ENCODE results near the gene CDRT4.
"Not testable (repeated sequence)": the region's sequence is repeated elsewhere in the genome, so short reads cannot be mapped to it uniquely, and the experiment has no call there.

The CDRT4 gene

GRCh38 chr17:15467592-15467991 is at the start of gene CDRT4:
CDRT4 (minus strand) TSS chr17:15467621; CDS start chr17:15440238, 27,383 bp downstream.
- no peak for DNase-seq

- DNase-seq: no peak
These were observed 48.7 kb upstream of the CDRT4 start for GRCh38 chr17:15516150-15516549.

- no peak for DNase-seq
These were observed 47.0 kb upstream of the CDRT4 start for GRCh38 chr17:15514469-15514868.

- DNase-seq: no peak
These were observed 46.5 kb upstream of the CDRT4 start for GRCh38 chr17:15513856-15514459.

- no peak for DNase-seq
These were observed 45.8 kb upstream of the CDRT4 start for GRCh38 chr17:15513058-15513791.

GRCh38 chr17:15512071-15512709 is 44.8 kb upstream of the CDRT4 start:
- no peak for DNase-seq

GRCh38 chr17:15511142-15511541 is 43.7 kb upstream of the CDRT4 start:
- no peak for DNase-seq

GRCh38 chr17:15510361-15510760 is 42.9 kb upstream of the CDRT4 start:
- DNase-seq: no peak

- no peak for DNase-seq
These were observed 41.7 kb upstream of the CDRT4 start for GRCh38 chr17:15509095-15509494.

- no peak for DNase-seq
These were observed 41.0 kb upstream of the CDRT4 start for GRCh38 chr17:15508466-15508865.

GRCh38 chr17:15507896-15508295 is 40.5 kb upstream of the CDRT4 start:
- no peak for DNase-seq

- no peak for DNase-seq
These were observed 39.6 kb upstream of the CDRT4 start for GRCh38 chr17:15507001-15507400.

GRCh38 chr17:15505708-15506107 is 38.3 kb upstream of the CDRT4 start:
- not testable (repeated sequence) for DNase-seq

GRCh38 chr17:15503731-15504130 is 36.3 kb upstream of the CDRT4 start:
- no peak for DNase-seq

GRCh38 chr17:15502369-15503112 is 35.1 kb upstream of the CDRT4 start:
- DNase-seq: peak; percentile 81 to 84

- no peak for DNase-seq
These were observed 34.4 kb upstream of the CDRT4 start for GRCh38 chr17:15501793-15502192.

GRCh38 chr17:15501282-15501681 is 33.9 kb upstream of the CDRT4 start:
- no peak for DNase-seq

GRCh38 chr17:15498107-15498506 is 30.7 kb upstream of the CDRT4 start:
- DNase-seq: peak in 1 of 2 experiments; percentile 9

GRCh38 chr17:15496735-15497670 is 29.6 kb upstream of the CDRT4 start:
- no peak for DNase-seq

GRCh38 chr17:15494821-15495220 is 27.4 kb upstream of the CDRT4 start:
- DNase-seq: no peak

- DNase-seq: no peak
These were observed 26.2 kb upstream of the CDRT4 start for GRCh38 chr17:15493693-15494035.

Data from activated CD4-positive, alpha-beta T cell treated with anti-CD3 and anti-CD28 coated beads, Interleukin-2, amount 50 U/mL, for 48 hours (primary cell).